ENCODE measurements around the gene EIF1AD. TPM values are rescaled to one million over a fixed set of nuclear protein-coding genes. Genes with fewer than 3 reads are reported as not detected.

EIF1AD gene
- total RNA-seq, 1 donor from 2014 or later: 19.7 TPM

- no peak for DNase-seq
- H3K4me3 ChIP-seq: no peak overlapping the region
- H3K9me3 ChIP-seq (replicated peaks): no peaks in the 10 kb centered on the region
Measured at GRCh38 chr11:65981972-65982823, 19.8 kb downstream of the EIF1AD start.

GRCh38 chr11:65981101-65981740 is 20.7 kb downstream of the EIF1AD start:
- no peak for DNase-seq
- Histone ChIP-seq H3K27me3 (ENCODE audit: low read depth) (no peaks in the 10 kb centered on the region), H3K9me3 (replicated peaks) (no peaks in the 10 kb centered on the region), H3K4me1 (peaks cover 9% of the 10 kb centered on the region), H3K27ac (replicated peaks) (no peak overlapping the region), H3K36me3 (peaks cover 36% of the 10 kb centered on the region), H3K4me3 (no peak overlapping the region)
- intact Hi-C loops (cut with micrococcal nuclease): no loop called here
- TF ChIP-seq CTCF (IDR thresholded peaks at IDR 0.05; ENCODE audit: borderline replicate concordance): no peak

More at GRCh38 chr11:65981972-65982823, 19.8 kb downstream of the EIF1AD start:
- no peak overlapping the region for H3K27ac ChIP-seq (replicated peaks)
- no peaks in the 10 kb centered on the region for H3K27me3 ChIP-seq (ENCODE audit: low read depth)
- H3K36me3 ChIP-seq: peaks cover 26% of the 10 kb centered on the region
- intact Hi-C loops (cut with micrococcal nuclease): no loop called here
- H3K4me1 ChIP-seq: peaks cover 9% of the 10 kb centered on the region
- TF ChIP-seq CTCF (IDR thresholded peaks at IDR 0.05; ENCODE audit: borderline replicate concordance): no peak

GRCh38 chr11:65979261-65979759 is 22.6 kb downstream of the EIF1AD start:
- TF ChIP-seq CTCF (IDR thresholded peaks at IDR 0.05; ENCODE audit: borderline replicate concordance): no peak
- intact Hi-C loops (cut with micrococcal nuclease): loop anchor here (5.0 kb wide), 1 partner anchor 357 kb away; no protein-coding TSS in a partner anchor
- Histone ChIP-seq H3K4me1 (no peaks in the 10 kb centered on the region), H3K27me3 (ENCODE audit: low read depth) (no peaks in the 10 kb centered on the region), H3K4me3 (no peak overlapping the region), H3K9me3 (replicated peaks) (no peaks in the 10 kb centered on the region), H3K27ac (replicated peaks) (no peak overlapping the region), H3K36me3 (peaks cover 45% of the 10 kb centered on the region)
- no peak for DNase-seq

- Histone ChIP-seq H3K36me3 (peaks cover 47% of the 10 kb centered on the region), H3K27me3 (ENCODE audit: low read depth) (no peaks in the 10 kb centered on the region), H3K4me3 (no peak overlapping the region), H3K9me3 (replicated peaks) (no peaks in the 10 kb centered on the region), H3K27ac (replicated peaks) (no peak overlapping the region), H3K4me1 (no peaks in the 10 kb centered on the region)
- DNase-seq: no peak
- no peak for TF ChIP-seq CTCF (IDR thresholded peaks at IDR 0.05; ENCODE audit: borderline replicate concordance)
- intact Hi-C loops (cut with micrococcal nuclease): loop anchor here (5.0 kb wide), 1 partner anchor 356 kb away; no protein-coding TSS in a partner anchor
Measured at GRCh38 chr11:65978391-65979238, 23.3 kb downstream of the EIF1AD start.

Data from left ventricle myocardium inferior (tissue), 1 donor.